ENCODE data around the gene KRT81.

The KRT81 gene

GRCh38 chr12:52323416-52324152 is 32.2 kb upstream of the KRT81 start:
- TF ChIP-seq GATA2 (IDR thresholded peaks at IDR 0.05; ENCODE audit: low read depth, low read length) = no peak
- no peak for TF ChIP-seq GATA3 (IDR thresholded peaks at IDR 0.05; ENCODE audit: low read depth, low read length)

DNA sequence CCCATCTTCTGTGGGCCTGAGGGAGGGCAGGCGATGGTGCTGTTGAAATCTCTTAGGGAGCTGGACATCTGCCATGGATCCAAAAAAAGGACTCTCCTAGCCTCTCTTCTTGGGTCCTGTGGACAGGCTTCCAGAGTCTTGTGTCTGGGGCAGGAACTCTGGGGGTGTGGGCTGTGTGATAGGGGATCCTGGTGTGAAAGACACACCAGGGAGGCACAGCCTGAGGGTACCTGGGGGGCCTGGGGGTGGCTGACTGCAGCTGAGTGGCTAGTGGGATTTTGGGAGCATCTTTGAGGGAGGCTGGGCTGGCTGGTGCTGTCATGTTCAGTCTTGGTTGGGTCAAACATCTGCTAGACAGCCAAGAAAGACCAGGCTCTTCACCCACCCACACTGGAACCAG is 31.7 kb upstream of the KRT81 start:
- TF ChIP-seq GATA3 (IDR thresholded peaks at IDR 0.05; ENCODE audit: low read depth, low read length) (no peak), GATA2 (IDR thresholded peaks at IDR 0.05; ENCODE audit: low read depth, low read length) (no peak)

- no peak for TF ChIP-seq GATA3 (IDR thresholded peaks at IDR 0.05; ENCODE audit: low read depth, low read length)
- no peak for TF ChIP-seq GATA2 (IDR thresholded peaks at IDR 0.05; ENCODE audit: low read depth, low read length)
These were observed 30.7 kb upstream of the KRT81 start for GRCh38 chr12:52322069-52322468.

DNA sequence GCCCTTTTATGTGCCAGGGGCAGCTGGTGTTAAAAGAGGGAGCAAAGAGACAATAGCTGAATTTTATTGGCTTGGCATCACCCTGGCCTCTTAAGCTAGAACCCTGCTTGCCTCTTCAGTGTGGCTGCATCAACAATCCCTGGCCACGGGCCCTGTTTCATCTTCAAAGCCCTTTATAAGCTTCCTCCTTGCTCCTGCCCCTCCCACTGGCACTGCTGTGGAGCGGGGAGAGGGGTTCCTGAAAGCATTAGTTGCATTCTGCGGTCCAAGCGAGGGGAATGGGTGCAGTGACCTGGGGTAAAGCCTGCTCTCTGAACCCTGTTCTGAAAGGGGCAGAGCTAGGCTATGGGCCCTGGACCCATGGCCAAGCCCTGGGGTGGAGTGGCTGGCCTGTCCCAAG is 30.1 kb upstream of the KRT81 start:
- TF ChIP-seq GATA2 (IDR thresholded peaks at IDR 0.05; ENCODE audit: low read depth, low read length) (no peak), GATA3 (IDR thresholded peaks at IDR 0.05; ENCODE audit: low read depth, low read length) (no peak)

DNA sequence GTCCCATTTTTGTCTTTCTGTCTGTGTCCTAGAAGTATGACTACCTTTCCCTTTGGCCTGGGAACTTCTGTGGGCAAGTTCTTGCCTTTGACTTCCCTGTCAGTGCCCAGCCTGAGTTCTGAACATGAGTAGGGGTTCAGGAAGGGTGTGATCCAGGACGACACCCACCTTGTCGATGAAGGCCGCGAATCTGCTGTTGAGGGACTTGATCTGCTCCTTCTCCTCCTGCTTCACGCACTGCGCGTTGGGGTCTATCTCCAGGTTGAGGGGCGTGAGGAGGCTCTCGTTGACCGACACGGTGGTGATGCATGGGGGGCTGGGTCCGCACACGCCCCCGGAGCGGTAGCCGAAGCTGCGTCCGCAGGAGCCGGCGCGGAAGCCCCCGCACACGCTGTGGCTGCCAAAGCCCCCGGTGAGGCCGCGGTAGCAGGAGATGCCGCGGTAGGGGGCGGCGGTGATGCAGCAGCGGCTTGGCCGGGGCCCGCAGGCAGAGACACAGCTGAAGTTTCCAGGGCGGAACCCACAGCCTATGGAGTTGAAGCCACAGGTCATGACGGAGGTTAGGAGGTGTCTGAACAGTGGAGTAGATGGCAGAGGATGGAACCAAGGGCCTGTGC is 29.6 kb upstream of the KRT81 start, which contains the start of gene KRT83:
Gene KRT83 (minus strand): TSS at position 615 of the 617 bp plus-strand sequence. CDS start 63 bp downstream, at position 552.
- TF ChIP-seq GATA2 (IDR thresholded peaks at IDR 0.05; ENCODE audit: low read depth, low read length) (no peak), GATA3 (IDR thresholded peaks at IDR 0.05; ENCODE audit: low read depth, low read length) (no peak)

DNA sequence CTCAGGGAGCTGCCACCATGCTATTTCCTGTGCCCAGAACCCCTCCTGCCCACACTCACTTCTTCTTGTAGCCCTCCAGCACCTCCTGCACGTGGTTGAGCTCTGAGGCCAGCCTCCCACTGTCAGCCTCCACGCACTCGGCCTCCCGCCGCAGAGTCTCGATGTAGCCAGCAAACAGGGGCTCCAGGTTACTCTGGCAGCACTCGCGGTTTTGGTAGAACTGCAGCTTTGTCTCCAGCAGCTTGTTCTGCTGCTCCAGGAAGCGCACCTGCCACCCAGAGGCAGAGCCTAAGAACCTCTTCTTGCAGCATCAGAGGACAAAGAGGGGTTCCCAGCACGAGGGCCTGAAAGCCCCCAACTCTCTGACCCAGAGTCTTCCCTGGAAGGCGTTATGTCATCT is 27.8 kb upstream of the KRT81 start:
- no peak for TF ChIP-seq GATA2 (IDR thresholded peaks at IDR 0.05; ENCODE audit: low read depth, low read length)
- TF ChIP-seq GATA3 (IDR thresholded peaks at IDR 0.05; ENCODE audit: low read depth, low read length) = no peak

DNA sequence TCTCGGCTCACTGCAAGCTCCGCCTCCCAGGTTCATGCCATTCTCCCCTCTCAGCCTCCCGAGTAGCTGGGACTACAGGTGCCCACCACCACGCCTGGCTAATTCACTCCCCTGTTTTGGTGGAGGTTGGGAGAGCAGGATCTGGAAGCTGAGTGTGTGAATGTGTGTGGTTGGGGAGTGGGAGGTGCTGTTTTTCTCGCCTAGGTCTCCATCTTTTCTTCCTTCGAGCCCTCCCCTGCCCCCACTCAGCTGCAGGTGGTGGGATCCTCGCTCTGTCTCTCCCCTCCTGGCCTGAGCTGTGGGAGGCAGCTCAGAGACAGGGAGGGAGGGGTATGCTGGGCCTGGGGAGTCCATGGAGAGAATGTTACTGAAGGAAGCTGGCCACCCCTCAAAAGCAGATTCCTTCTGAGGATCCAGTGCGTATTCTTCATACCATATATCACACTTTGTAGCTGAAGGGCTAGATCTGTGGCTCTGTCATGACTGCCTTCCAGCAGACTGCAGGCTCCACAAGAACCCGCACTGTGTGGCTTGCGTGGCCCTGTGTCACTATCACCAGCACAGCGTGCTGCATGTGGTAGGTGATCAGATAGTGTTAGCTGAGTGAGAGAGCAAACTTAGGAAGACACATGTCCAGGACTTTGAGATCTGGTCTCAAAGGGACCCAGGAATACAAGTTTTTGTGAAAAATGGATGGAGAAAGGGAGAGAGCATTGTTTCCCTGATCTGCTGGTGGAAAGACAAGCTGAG is 27.1 kb upstream of the KRT81 start:
- TF ChIP-seq GATA2 (IDR thresholded peaks at IDR 0.05; ENCODE audit: low read depth, low read length) (no peak), GATA3 (IDR thresholded peaks at IDR 0.05; ENCODE audit: low read depth, low read length) (no peak)

DNA sequence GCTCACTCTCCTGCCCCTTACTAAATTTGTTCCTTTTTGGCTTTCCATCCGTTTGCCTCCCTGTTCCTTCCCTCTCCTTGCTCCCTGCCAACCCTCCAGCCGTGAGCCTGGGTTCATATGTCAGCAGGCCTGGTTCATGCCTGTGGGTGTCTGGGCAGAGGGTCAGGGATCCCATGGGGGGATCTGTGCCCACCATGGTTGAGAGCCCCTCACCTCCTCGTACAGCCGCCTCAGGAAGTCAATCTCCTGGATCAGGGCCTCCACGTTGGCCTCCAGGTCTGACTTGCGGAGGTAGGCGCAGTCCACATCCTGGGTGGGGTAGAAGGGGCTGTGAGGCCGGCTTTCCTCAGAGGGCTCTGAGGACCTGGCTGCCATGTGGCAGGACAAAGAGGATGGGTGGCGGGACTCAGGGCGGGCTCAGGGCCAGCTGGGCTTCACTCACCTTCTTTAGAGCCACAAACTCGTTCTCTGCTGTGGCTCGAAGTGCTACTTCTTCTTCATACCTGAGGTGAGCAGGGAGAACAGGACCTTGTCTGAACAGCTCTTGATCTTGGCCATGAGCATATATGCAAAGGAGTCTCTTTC is 26.2 kb upstream of the KRT81 start:
- TF ChIP-seq GATA3 (IDR thresholded peaks at IDR 0.05; ENCODE audit: low read depth, low read length) (no peak), GATA2 (IDR thresholded peaks at IDR 0.05; ENCODE audit: low read depth, low read length) (no peak)

DNA sequence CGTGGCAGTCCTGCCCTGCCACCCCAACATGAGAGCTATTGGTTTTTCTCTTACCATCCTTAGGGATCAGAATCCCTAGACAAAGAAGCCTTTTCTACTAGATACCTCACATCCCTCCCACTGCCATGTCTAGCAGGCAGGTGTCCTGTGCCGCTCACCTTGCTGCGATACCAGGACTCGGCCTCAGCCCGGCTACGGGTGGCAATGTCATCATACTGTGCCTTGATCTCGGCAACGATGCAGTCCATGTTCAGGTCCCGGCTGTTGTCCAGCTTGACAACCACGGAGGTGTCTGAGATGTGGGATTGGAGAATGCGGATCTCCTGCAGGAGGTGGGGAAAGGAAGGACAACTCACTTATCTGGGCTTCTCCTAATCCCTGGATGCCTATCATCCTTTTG is 25.4 kb upstream of the KRT81 start:
- TF ChIP-seq GATA3 (IDR thresholded peaks at IDR 0.05; ENCODE audit: low read depth, low read length) (no peak), GATA2 (IDR thresholded peaks at IDR 0.05; ENCODE audit: low read depth, low read length) (no peak)

- TF ChIP-seq GATA2 (IDR thresholded peaks at IDR 0.05; ENCODE audit: low read depth, low read length) (no peak), GATA3 (IDR thresholded peaks at IDR 0.05; ENCODE audit: low read depth, low read length) (no peak)
These were observed 25.0 kb upstream of the KRT81 start for GRCh38 chr12:52316290-52316689.

DNA sequence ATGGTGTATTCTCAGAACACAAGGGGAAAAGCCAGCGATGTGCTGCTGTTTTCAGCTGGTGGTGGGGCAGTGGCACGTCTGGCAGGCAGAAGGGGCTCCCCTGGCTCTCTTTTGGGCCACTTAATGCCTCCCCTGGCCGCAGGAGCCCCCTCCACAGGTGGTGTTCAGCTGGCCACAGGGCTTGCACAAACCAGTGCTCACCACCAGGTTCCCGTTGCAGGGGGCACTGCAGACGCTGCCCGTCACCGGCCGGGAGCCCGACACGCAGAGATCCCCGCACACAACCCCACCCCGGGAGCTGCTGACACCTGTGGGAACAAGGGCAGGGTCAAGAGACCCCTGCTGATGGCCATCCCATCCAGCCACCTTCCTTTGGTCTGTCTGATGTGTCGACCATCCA is 23.2 kb upstream of the KRT81 start:
- no peak for TF ChIP-seq GATA2 (IDR thresholded peaks at IDR 0.05; ENCODE audit: low read depth, low read length)
- no peak for TF ChIP-seq GATA3 (IDR thresholded peaks at IDR 0.05; ENCODE audit: low read depth, low read length)

GRCh38 chr12:52313926-52314325 is 22.6 kb upstream of the KRT81 start:
- TF ChIP-seq GATA3 (IDR thresholded peaks at IDR 0.05; ENCODE audit: low read depth, low read length) = no peak
- no peak for TF ChIP-seq GATA2 (IDR thresholded peaks at IDR 0.05; ENCODE audit: low read depth, low read length)

DNA sequence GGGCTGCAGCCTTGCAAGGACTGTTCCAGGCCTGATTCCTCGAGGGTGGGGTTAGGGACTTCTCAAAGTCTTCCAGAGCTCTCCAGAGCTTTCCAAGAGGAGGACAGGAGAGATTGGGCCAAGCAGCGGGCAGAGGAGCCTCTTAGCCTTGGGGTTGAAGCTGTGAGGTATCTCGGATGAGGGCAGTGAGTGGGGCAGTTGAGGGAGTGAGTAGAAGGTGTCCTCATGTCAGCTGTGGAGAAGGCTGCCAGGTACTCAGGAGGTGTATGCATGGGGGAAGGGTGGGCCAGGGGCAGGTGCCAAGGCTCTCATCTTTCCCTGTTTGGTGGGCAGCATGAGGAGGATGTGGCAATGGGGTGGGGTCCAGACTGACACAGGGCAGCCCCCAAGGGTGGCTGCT is 22.1 kb upstream of the KRT81 start:
- TF ChIP-seq GATA3 (IDR thresholded peaks at IDR 0.05; ENCODE audit: low read depth, low read length) (no peak), GATA2 (IDR thresholded peaks at IDR 0.05; ENCODE audit: low read depth, low read length) (no peak)

DNA sequence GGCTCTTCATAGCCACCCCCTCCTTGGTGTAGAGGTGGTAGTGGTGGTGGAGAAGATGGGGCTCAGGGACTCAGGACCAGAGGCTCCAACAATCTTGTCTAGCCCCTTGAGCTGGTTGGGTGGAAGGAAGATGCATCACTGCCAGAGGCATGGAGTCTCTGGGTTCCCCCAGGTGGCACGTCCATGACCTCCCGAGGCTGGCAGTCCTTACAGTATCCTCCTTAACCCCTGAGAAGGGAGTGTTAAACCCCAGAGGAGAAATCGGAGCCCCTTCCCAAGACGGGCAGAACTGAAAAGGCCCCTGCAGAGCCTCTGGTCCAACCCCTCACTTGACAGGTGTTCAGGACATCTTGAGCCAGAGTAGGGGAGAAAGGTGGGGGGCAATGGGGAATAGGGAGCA is 20.8 kb upstream of the KRT81 start:
- TF ChIP-seq GATA3 (IDR thresholded peaks at IDR 0.05; ENCODE audit: low read depth, low read length) (no peak), GATA2 (IDR thresholded peaks at IDR 0.05; ENCODE audit: low read depth, low read length) (no peak)
